ENCODE data around the gene PXK.

The PXK gene

DNA sequence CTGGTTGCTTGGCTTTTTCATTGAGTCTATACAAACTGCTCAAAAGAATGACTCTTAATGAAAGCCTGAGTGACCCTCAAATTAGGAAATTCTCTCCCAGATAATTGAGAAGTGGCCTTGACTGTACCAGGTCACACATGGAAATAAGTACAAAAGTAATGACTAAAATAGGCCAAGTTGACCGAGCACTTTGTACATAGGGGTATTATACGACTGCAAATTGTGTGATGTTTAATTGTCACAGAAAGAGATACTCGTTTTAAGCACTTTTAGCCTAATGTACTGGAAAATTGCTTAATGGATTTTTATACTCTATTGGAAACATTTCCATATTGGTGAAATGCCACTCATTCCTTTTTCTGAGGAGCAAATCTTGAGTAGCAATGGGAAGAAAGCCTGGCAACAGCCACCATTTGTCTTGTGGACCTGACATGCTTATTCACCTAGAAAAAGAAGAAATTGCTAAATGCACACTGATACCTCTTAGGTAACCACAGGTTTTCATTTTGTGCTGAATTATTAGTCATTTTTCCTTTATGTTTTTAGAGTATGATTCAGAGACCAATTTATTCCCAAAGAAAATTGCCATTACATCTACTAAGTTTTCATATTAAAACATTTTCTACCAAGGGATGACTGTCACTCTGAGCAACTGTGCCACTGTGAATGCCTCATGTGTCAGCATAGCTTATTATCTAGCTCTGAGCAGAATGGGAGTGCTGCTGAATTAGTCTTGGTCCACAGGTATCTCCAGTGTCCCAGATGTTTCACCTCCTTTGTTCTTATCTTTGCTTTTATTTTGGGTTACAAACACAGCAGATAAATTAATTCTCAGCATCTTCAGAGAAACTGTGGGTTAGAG is 8.9 kb upstream of the PXK start:
- DNase-seq (ENCODE audit: low read depth), result no peak
- TF ChIP-seq, protein P1, sequence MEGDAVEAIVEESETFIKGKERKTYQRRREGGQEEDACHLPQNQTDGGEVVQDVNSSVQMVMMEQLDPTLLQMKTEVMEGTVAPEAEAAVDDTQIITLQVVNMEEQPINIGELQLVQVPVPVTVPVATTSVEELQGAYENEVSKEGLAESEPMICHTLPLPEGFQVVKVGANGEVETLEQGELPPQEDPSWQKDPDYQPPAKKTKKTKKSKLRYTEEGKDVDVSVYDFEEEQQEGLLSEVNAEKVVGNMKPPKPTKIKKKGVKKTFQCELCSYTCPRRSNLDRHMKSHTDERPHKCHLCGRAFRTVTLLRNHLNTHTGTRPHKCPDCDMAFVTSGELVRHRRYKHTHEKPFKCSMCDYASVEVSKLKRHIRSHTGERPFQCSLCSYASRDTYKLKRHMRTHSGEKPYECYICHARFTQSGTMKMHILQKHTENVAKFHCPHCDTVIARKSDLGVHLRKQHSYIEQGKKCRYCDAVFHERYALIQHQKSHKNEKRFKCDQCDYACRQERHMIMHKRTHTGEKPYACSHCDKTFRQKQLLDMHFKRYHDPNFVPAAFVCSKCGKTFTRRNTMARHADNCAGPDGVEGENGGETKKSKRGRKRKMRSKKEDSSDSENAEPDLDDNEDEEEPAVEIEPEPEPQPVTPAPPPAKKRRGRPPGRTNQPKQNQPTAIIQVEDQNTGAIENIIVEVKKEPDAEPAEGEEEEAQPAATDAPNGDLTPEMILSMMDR (conservative IDR thresholded peaks at IDR 0.05; ENCODE audit: control insufficient read depth, insufficient read depth, low read depth, low read length), result no peak
- H3K4me3 ChIP-seq (ENCODE audit: control insufficient read depth, low read depth, low read length), result no peak overlapping the region

DNA sequence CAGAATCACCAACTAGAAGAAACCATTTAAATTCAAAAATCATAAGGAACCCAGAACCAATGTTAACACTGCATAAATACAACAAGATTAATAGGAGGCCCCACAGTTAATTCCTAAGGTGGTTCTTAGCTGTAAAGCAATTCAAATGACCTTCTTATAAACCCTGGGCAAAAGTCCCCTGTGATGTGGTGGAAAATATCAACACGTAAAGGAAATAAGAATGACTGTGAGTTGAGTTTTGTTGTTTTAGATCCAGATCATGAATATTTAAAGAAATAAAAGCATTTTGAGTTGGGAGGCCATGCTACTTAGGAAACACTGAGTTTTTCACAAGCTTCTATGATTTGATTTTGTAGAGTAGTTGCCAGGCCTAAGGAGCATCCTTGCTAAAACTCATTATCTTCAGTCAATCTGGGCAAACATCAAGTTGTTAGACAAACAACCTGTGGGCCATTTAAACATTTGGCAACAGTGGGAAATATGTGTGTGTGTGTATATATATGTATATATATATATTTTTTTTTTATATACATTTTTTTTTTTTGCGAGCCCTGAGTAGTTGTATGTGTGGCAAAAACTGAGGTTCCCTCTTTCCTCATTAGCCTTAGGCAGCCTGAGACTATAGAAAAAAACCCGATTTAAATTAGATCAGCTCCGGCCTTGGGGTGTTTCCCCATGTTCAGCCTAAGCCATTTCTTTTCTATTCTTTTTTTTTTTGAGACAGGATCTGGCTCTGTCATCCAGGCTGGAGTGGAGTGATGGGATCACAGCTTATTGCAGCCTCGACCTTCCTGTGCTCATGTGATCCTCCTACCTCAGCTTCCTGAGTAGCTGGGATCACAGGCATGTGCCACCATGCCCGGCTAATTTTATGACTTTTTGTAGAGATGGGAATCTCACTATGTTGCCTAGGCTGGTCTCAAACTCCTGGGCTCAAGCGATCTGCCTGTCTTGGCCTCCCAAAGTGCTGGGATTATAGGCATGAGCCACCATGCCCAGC is 8.0 kb upstream of the PXK start:
- H3K4me3 ChIP-seq (ENCODE audit: control insufficient read depth, low read depth, low read length), result no peak overlapping the region
- no peak for DNase-seq (ENCODE audit: low read depth)
- TF ChIP-seq, protein P1 (conservative IDR thresholded peaks at IDR 0.05; ENCODE audit: control insufficient read depth, insufficient read depth, low read depth, low read length), result no peak

DNA sequence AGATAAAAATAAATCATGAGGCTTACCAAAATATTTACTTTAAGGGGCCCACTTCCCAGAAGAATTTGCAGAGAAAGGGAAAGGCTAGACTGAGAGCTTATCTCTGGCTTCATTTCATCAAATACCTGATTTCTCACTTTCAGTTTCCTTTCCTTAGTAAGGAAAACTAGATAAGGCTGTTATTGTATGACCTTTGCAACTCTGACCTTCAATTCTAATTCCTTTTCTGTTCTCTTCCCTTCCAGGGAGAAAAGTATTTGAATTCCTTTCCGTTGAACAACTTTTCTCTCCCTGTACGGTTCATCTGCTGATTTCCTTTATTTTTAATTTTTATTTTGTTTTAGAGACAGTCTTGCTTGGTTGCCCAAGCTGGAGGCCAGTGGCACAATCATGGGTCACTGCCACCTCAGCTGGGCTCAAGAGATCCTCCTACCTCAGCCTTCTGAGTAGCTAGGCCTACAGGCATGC is 7.1 kb upstream of the PXK start:
- TF ChIP-seq, protein P1 (conservative IDR thresholded peaks at IDR 0.05; ENCODE audit: control insufficient read depth, insufficient read depth, low read depth, low read length), result no peak
- DNase-seq (ENCODE audit: low read depth), result no peak

DNA sequence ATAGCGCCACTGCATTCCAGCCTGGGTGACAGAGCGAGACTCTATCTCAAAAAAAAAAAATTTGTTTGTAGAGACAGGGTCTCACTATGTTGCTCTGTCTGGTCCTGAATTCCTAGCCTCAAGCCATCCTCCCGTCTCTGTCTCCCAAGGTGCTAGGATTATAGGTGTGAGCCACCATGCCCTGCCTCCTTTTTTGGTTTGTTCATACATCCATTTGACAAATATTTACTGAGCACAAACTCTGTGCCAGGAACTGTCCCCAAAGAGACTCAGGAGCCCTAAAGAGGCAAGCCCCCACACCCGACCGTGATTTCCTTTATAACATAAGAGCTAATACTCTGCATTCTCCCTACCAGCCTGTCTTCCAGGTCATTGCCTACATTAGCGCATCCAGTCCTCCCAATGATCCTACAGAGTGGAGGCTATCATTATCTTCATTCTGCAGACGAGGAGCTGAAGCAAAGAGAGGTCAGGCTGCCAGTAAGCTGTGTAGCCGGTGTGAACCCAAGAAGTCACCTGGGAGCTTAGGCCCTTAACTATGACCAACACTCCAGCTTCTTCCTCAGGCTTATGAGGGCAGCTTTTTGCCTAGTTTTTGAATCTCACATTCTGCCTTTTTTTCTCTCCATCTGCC is 6.3 kb upstream of the PXK start:
- TF ChIP-seq, protein P1 (conservative IDR thresholded peaks at IDR 0.05; ENCODE audit: control insufficient read depth, insufficient read depth, low read depth, low read length), result no peak
- no peak overlapping the region for H3K4me3 ChIP-seq (ENCODE audit: control insufficient read depth, low read depth, low read length)
- no peak for DNase-seq (ENCODE audit: low read depth)

More for the DNA sequence above, 7.1 kb upstream of the PXK start:
- no peak overlapping the region for H3K4me3 ChIP-seq (ENCODE audit: control insufficient read depth, low read depth, low read length)

DNA sequence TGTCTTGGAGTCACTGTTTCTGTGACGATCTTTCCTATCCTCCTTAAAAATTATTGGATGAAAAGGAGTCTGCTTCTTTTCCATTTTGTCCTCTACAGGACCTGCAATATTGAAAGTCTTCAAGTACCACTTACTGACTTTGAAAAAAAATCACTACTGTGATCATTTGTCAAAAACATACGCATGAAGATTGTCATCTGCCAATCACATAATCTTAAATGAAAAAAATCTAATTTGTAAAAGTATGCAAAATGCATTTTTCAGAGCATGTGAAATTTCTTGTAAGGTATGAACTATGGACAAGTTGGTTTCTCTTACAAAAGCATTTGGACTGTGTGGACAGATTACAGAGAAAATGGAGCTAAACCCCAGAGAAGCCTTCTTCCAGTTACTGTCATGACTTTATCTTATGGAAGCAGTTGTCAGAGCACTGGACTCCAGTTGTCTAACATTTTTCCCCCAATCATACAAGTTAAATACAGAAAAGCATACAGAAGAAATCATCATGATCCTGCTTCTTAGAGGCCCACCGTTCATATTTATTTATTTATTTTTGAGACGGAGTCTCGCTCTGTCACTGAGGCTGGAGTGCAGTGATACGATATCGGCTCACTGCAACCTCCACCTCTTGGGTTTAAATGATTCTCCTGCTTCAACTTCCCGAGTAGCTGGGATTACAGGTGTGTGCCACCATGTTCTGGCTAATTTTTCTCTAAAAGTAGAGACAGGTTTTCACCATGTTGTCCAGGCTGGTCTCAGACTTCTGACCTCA is 3.4 kb upstream of the PXK start:
- no peak overlapping the region for H3K4me3 ChIP-seq (ENCODE audit: control insufficient read depth, low read depth, low read length)
- TF ChIP-seq, protein P1 (conservative IDR thresholded peaks at IDR 0.05; ENCODE audit: control insufficient read depth, insufficient read depth, low read depth, low read length), result no peak
- DNase-seq (ENCODE audit: low read depth), result no peak
